HCT116 (cell line): ENCODE data around the gene RFX2. TPM values are rescaled to one million over a fixed set of nuclear protein-coding genes. Genes with fewer than 3 reads are reported as not detected.

Experiments
- ATAC-seq: fragments of 200-7000 bp; cut with Tn5 transposase; 2 replicates; pipeline ENCODE4 v1.9.1; 2020; ENCODE audit warnings: mild to moderate bottlenecking, moderate library complexity
- BruUV-seq: library from RNA; stranded (reverse); fragments of 400-500 nt; replicated peaks from 2 replicates; lab custom pipeline; 2021; lab: Mats Ljungman, UMichigan
- CTCF ChIA-PET: fragments of 300-600 bp; sonication (Branson Sonifier 250); formaldehyde crosslinking; loops from one replicate; lab custom pipeline; 2021; ENCODE audit warnings: antibody characterized with exemption; lab: Charles Lee
- POLR2A ChIA-PET: fragments of 300-600, 350-600 bp; sonication (Branson Sonifier 250); formaldehyde crosslinking; loops from one replicate; lab custom pipeline; 2021; ENCODE audit warnings: antibody characterized with exemption; lab: Charles Lee
- RAD21 ChIA-PET, 2 experiments: fragments of 300-600 bp; sonication (Branson Sonifier 250); formaldehyde crosslinking; loops; one replicate each; lab custom pipeline; 2023; ENCODE audit warnings: low total read pairs in 2 of 2; ENCODE audit not compliant: uncharacterized antibody in 2 of 2, unreplicated experiment in 2 of 2, low non-redundant PET in 1 of 2; lab: Charles Lee
- DNase-seq: peaks from one replicate; pipeline ENCODE4 v3.0.0-alpha.2; 2010; ENCODE audit warnings: low read depth, low spot score
- H2AFZ ChIP-seq: fragments of 200-600 bp; shearing (Covaris generic), sonication (generic); 2 replicates; pipeline ENCODE4 v1.6.1; 2017; ENCODE audit warnings: low read depth, mixed run types, mixed read lengths, antibody characterized with exemption, low read length; ENCODE audit not compliant: poor library complexity, severe bottlenecking
- H3K27ac ChIP-seq: 2 replicates; pipeline ENCODE4 v1.5.1; 2012; ENCODE audit warnings: low read depth, low read length
- H3K27me3 ChIP-seq: fragments of 200-600 bp; sonication (generic); 2 replicates; pipeline ENCODE4 v1.6.1; 2016; ENCODE audit warnings: mixed run types, low read length, mixed read lengths; ENCODE audit not compliant: insufficient read depth
- H3K36me3 ChIP-seq, 2 experiments: fragments of 200-500 bp in 1 of 2; fragments of 200-600 bp in 1 of 2; sonication (Bioruptor generic) in 1 of 2; sonication (generic) in 1 of 2; 2 replicates each; pipeline versions ENCODE4 v1.5.1 to v1.6.1; 2014 to 2016; ENCODE audit warnings: low read length in 2 of 2, inconsistent platforms in 1 of 2, mixed read lengths in 1 of 2, mixed run types in 1 of 2; ENCODE audit not compliant: insufficient read depth in 2 of 2, control insufficient read depth in 1 of 2
- H3K4me1 ChIP-seq, 2 experiments: fragments of 200-600 bp in 1 of 2; sonication (generic) in 1 of 2; 2 replicates each; pipeline versions ENCODE4 v1.5.1 to v1.6.1; 2012 to 2017; ENCODE audit warnings: low read length in 2 of 2, inconsistent platforms in 1 of 2, mild to moderate bottlenecking in 1 of 2, mixed read lengths in 1 of 2, mixed run types in 1 of 2, moderate library complexity in 1 of 2; ENCODE audit not compliant: insufficient read depth in 2 of 2, control insufficient read depth in 1 of 2
- H3K4me2 ChIP-seq: fragments of 200-600 bp; sonication (generic); 2 replicates; pipeline ENCODE4 v1.6.1; 2017; ENCODE audit warnings: mixed run types, low read length, mixed read lengths
- H3K4me3 ChIP-seq, 2 experiments: fragments of 200-600 bp in 1 of 2; sonication (generic) in 1 of 2; replicated peaks in 1 of 2; 2 replicates each; pipeline ENCODE4 v1.5.1; 2011 to 2016; ENCODE audit warnings: low read length in 2 of 2, control low read depth in 1 of 2, low read depth in 1 of 2, mild to moderate bottlenecking in 1 of 2, mixed read lengths in 1 of 2, mixed run types in 1 of 2
- H3K79me2 ChIP-seq: fragments of 200-600 bp; sonication (generic); 2 replicates; pipeline ENCODE4 v1.6.1; 2017; ENCODE audit warnings: mild to moderate bottlenecking, mixed run types, low read length, moderate library complexity, mixed read lengths; ENCODE audit not compliant: insufficient read depth
- H3K9ac ChIP-seq: fragments of 200-600 bp; sonication (generic); 2 replicates; pipeline ENCODE4 v1.6.1; 2016; ENCODE audit warnings: low read length, mixed read lengths
- H3K9me2 ChIP-seq: fragments of 200-600 bp; sonication (generic), shearing (Covaris generic); 2 replicates; pipeline ENCODE4 v1.6.1; 2017; ENCODE audit warnings: mixed run types, mild to moderate bottlenecking, moderate library complexity; ENCODE audit not compliant: insufficient read depth
- H3K9me3 ChIP-seq, 2 experiments: fragments of 200-500 bp in 1 of 2; fragments of 200-600 bp in 1 of 2; sonication (Bioruptor generic) in 1 of 2; sonication (generic) in 1 of 2; 2 replicates each; pipeline ENCODE4 v1.6.1; 2014 to 2017; ENCODE audit warnings: low read length in 2 of 2, mixed read lengths in 2 of 2, inconsistent platforms in 1 of 2, low read depth in 1 of 2, mild to moderate bottlenecking in 1 of 2, mixed run types in 1 of 2, moderate library complexity in 1 of 2; ENCODE audit not compliant: control insufficient read depth in 1 of 2, insufficient read depth in 1 of 2
- H4K20me1 ChIP-seq: fragments of 200-600 bp; sonication (generic), shearing (Covaris generic); 2 replicates; pipeline ENCODE4 v1.6.1; 2017; ENCODE audit warnings: mixed run types, mild to moderate bottlenecking, moderate library complexity; ENCODE audit not compliant: insufficient read depth
- CBX3 ChIP-seq: IDR thresholded peaks from 2 replicates; pipeline ENCODE4 v1.6.1; 2012; ENCODE audit warnings: low read depth
- CEBPB ChIP-seq: IDR thresholded peaks from 2 replicates; pipeline ENCODE4 v1.6.1; 2012; ENCODE audit warnings: low read depth
- CTCF ChIP-seq, 3 experiments: fragments of 200-600 bp in 1 of 3; sonication (generic) in 1 of 3; IDR thresholded peaks in 2 of 3; conservative IDR thresholded peaks in 1 of 3; 2 replicates each; pipeline ENCODE4 v1.5.1; 2012 to 2017; ENCODE audit warnings: low read depth in 2 of 3, low read length in 2 of 3, antibody characterized with exemption in 1 of 3, borderline replicate concordance in 1 of 3, control low read depth in 1 of 3, mild to moderate bottlenecking in 1 of 3, mixed read lengths in 1 of 3, mixed run types in 1 of 3, moderate library complexity in 1 of 3; ENCODE audit not compliant: insufficient read depth in 1 of 3
- EGR1 ChIP-seq: IDR thresholded peaks from 2 replicates; pipeline ENCODE4 v1.6.1; 2012; ENCODE audit warnings: low read depth
- FOSL1 ChIP-seq: IDR thresholded peaks from 2 replicates; pipeline ENCODE4 v1.6.1; 2012; ENCODE audit warnings: low read depth
- POLR2AphosphoS5 ChIP-seq: IDR thresholded peaks from 2 replicates; pipeline ENCODE4 v1.6.1; 2011; ENCODE audit warnings: mild to moderate bottlenecking, low read depth, low read length, moderate library complexity
- SRF ChIP-seq: IDR thresholded peaks from 2 replicates; pipeline ENCODE4 v1.6.1; 2012; ENCODE audit warnings: low read depth
- TCF7L2 ChIP-seq: IDR thresholded peaks from 2 replicates; pipeline ENCODE4 v1.7.0; 2011; ENCODE audit warnings: borderline replicate concordance, inconsistent platforms; ENCODE audit not compliant: insufficient read depth, insufficient read length; ENCODE audit errors: extremely low read depth
- ZBTB33 ChIP-seq: IDR thresholded peaks from 2 replicates; pipeline ENCODE4 v1.6.1; 2011; ENCODE audit warnings: mild to moderate bottlenecking, low read length, moderate library complexity; ENCODE audit not compliant: insufficient replicate concordance; ENCODE audit errors: extremely low read depth
- intact Hi-C: fragments of 100-400 bp; cut with micrococcal nuclease; formaldehyde crosslinking; loops from 2 replicates; pipeline ENCODE4 v1.10.0; 2022
- total RNA-seq: library from RNA; stranded (reverse); gene quantifications from one replicate; pipeline ENCODE4 v1.2.1, GENCODE V29; 2021; ENCODE audit not compliant: unreplicated experiment

The RFX2 gene
- total RNA-seq, 1 experiment from 2014 or later: 13.7 TPM

DNA sequence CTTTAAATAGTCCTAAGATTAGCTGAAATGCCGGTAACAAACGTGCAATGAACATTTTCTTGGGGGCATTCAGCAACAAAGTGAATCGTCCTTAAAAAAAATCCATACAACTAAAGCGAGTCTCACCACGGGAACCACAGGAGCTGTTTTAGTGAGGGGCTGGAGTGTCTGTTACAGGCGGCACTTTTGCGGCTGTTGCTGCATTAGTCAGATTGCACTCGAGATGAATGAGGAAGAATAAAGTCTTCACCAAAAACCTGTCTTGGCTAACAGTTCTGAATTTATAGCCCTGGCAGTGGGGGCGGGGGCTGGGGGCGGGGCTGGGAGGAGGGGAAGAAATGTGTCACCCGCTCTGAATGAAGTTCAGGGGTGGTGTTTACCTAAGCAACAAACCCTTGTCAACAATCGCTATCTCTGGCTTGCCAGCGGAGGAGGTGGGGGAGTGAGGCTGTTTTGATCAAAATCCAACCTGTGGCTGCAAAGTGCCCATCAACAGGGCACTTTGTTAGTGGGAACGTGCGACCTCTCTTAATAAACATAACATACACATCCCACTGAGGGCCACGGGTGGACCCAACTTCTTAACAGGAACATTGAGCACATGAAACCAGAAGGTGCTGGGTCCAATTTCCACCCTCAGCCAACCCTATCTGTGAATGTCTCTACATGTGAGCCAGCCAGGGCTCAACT is 44.5 kb downstream of the RFX2 start:
- intact Hi-C loops: no loop called here
- POLR2A ChIA-PET: no interaction called here

More for the DNA sequence above, 44.5 kb downstream of the RFX2 start:
- Histone ChIP-seq H3K4me3 (no peak overlapping the region), H2AFZ (no peak overlapping the region), H3K9ac (no peak overlapping the region), H3K9me2 (no peaks in the 10 kb centered on the region), H3K27ac (no peak overlapping the region), H3K79me2 (no peaks in the 10 kb centered on the region), H3K9me3 (no peaks in the 10 kb centered on the region), H4K20me1 (no peaks in the 10 kb centered on the region), H3K4me1 (peaks cover 11 to 43% of the 10 kb centered on the region in 2 experiments), H3K36me3 (no peaks in the 10 kb centered on the region), H3K4me2 (no peak overlapping the region), H3K27me3 (no peaks in the 10 kb centered on the region)
- no peak for ATAC-seq
- no peak for DNase-seq
- ChIA-PET CTCF (no interaction called here), RAD21 (no interaction called here)
- no TSS peak for BruUV-seq
- TF ChIP-seq CTCF (IDR thresholded peaks at IDR 0.05 in 2 of 3, conservative IDR thresholded peaks at IDR 0.05 in 1 of 3; ENCODE audit: borderline replicate concordance in 1 of 3, insufficient read depth in 1 of 3, low read depth in 2 of 3, low read length in 2 of 3) (no peak), EGR1 (no peak), CEBPB (no peak), CBX3 (no peak), TCF7L2 (no peak), FOSL1 (no peak), POLR2AphosphoS5 (no peak), SRF (no peak), ZBTB33 (no peak)
